Natural killer cell (primary cell): ENCODE data around the gene SLC6A12. TPM values are rescaled to one million over a fixed set of nuclear protein-coding genes. Genes with fewer than 3 reads are reported as not detected.

ENCODE experiments used
- ATAC-seq, 3 donors: fragments of 150-1000 bp in 2 of 3; fragments of 200-7000 bp in 1 of 3; cut with Tn5 transposase; 1 replicate in 1 of 3; 2 replicates in 2 of 3; pipeline ENCODE4 v1.10.0; 2021; ENCODE audit warnings: mild to moderate bottlenecking in 2 of 3, moderate library complexity in 2 of 3
- DNase-seq, 2 donors: peaks; one replicate each; pipeline versions ENCODE4 v3.0.0 to v3.0.0-alpha.2; 2013 to 2021; ENCODE audit warnings: mixed read lengths in 1 of 2
- H3K27ac ChIP-seq: one replicate; pipeline ENCODE4 v1.5.1; 2013; ENCODE audit warnings: mild to moderate bottlenecking, low read length
- H3K27me3 ChIP-seq: one replicate; pipeline ENCODE4 v1.6.1; 2013; ENCODE audit warnings: low read length; ENCODE audit not compliant: control insufficient read depth, insufficient read depth
- H3K36me3 ChIP-seq: one replicate; pipeline ENCODE4 v1.6.1; 2013; ENCODE audit warnings: low read length; ENCODE audit not compliant: control insufficient read depth, insufficient read depth
- H3K4me1 ChIP-seq: one replicate; pipeline ENCODE4 v1.6.1; 2013; ENCODE audit warnings: low read length; ENCODE audit not compliant: control insufficient read depth, insufficient read depth
- H3K4me3 ChIP-seq: one replicate; pipeline ENCODE4 v1.5.1; 2013; ENCODE audit warnings: low read length
- H3K9me3 ChIP-seq: one replicate; pipeline ENCODE4 v1.6.1; 2013; ENCODE audit warnings: low read length; ENCODE audit not compliant: control insufficient read depth, insufficient read depth
- H3K27ac Mint-ChIP-seq, 2 donors: one replicate each; pipeline ENCODE4 v1.8.0; 2022; ENCODE audit warnings: mild to moderate bottlenecking in 2 of 2, mixed read lengths in 2 of 2, moderate library complexity in 1 of 2
- H3K27me3 Mint-ChIP-seq, 2 donors: one replicate each; pipeline ENCODE4 v1.8.0; 2022; ENCODE audit warnings: low read depth in 2 of 2, mixed read lengths in 2 of 2
- H3K36me3 Mint-ChIP-seq: one replicate; pipeline ENCODE4 v1.8.0; 2022; ENCODE audit warnings: mixed read lengths
- H3K4me1 Mint-ChIP-seq, 2 donors: one replicate each; pipeline ENCODE4 v1.8.0; 2022; ENCODE audit warnings: mixed read lengths in 2 of 2
- H3K4me3 Mint-ChIP-seq: one replicate; pipeline ENCODE4 v1.8.0; 2022; ENCODE audit warnings: mild to moderate bottlenecking, moderate library complexity, mixed read lengths
- H3K9me3 Mint-ChIP-seq, 2 donors: one replicate each; pipeline ENCODE4 v1.8.0; 2022; ENCODE audit warnings: mixed read lengths in 2 of 2
- CTCF ChIP-seq: fragments of 200-600 bp; IDR thresholded peaks from one replicate; pipeline ENCODE4 v1.8.0; 2022; ENCODE audit warnings: antibody characterized with exemption
- WGBS: methylation state at CpG from one replicate; pipeline ENCODE4 v1.1.7; 2013; ENCODE audit warnings: missing lambda C conversion rate; ENCODE audit not compliant: insufficient coverage; 5-methylcytosine and 5-hydroxymethylcytosine counted together
- intact Hi-C: fragments of 100-400 bp; cut with micrococcal nuclease; formaldehyde crosslinking; loops from one replicate; pipeline ENCODE4 v1.14.2; 2022
- total RNA-seq, 4 donors: library from RNA; stranded (reverse); fragments of 120-200 nt in 1 of 4; gene quantifications; one replicate each; pipeline versions ENCODE4 v1.2.3 to v1.2.4, GENCODE V29; 2013 to 2022

The SLC6A12 gene
- total RNA-seq, 3 donors from 2014 or later (not counting 1 experiment from before 2014, with no cell fraction given), result 0.54 to 0.70 TPM; not detected in 1

GRCh38 chr12:220946-221550, 7.1 kb upstream of the SLC6A12 start:
- ATAC-seq (no peak), DNase-seq (no peak)
- no peaks in the 10 kb centered on the region for H3K36me3 ChIP-seq
- TF ChIP-seq CTCF, result no peak
- Mint-ChIP-seq H3K27me3 (peaks cover 5 to 9% of the 10 kb centered on the region in 2 donors), H3K4me3 (no peak overlapping the region), H3K27ac (no peak overlapping the region), H3K4me1 (peaks cover 0 to 7% of the 10 kb centered on the region in 2 donors), H3K9me3 (no peaks in the 10 kb centered on the region), H3K36me3 (no peaks in the 10 kb centered on the region)
- no peaks in the 10 kb centered on the region for H3K9me3 ChIP-seq
- no peak overlapping the region for H3K27ac ChIP-seq
- H3K27me3 ChIP-seq, result no peaks in the 10 kb centered on the region
- 93% methylated on average over 19 of the region's 19 CpGs for WGBS
- H3K4me3 ChIP-seq, result no peak overlapping the region
- intact Hi-C loops, result no loop called here
- H3K4me1 ChIP-seq, result peaks cover 6% of the 10 kb centered on the region

GRCh38 chr12:220491-220890, 6.5 kb upstream of the SLC6A12 start:
- Histone ChIP-seq H3K4me3 (no peak overlapping the region), H3K9me3 (no peaks in the 10 kb centered on the region), H3K4me1 (peaks cover 6% of the 10 kb centered on the region), H3K27me3 (no peaks in the 10 kb centered on the region), H3K27ac (no peak overlapping the region), H3K36me3 (no peaks in the 10 kb centered on the region)
- no peak overlapping the region for H3K4me3 Mint-ChIP-seq
- no peak for ATAC-seq
- no peak overlapping the region for H3K27ac Mint-ChIP-seq
- H3K36me3 Mint-ChIP-seq, result no peaks in the 10 kb centered on the region
- H3K27me3 Mint-ChIP-seq, result peaks cover 5 to 9% of the 10 kb centered on the region in 2 donors
- DNase-seq, result no peak
- WGBS, result 87% methylated on average over 6 of the region's 6 CpGs
- TF ChIP-seq CTCF, result no peak
- intact Hi-C loops, result no loop called here
- peaks cover 0 to 7% of the 10 kb centered on the region in 2 donors for H3K4me1 Mint-ChIP-seq
- H3K9me3 Mint-ChIP-seq, result no peaks in the 10 kb centered on the region

GRCh38 chr12:219891-220352, 6.0 kb upstream of the SLC6A12 start:
- Mint-ChIP-seq H3K4me3 (no peak overlapping the region), H3K4me1 (peaks cover 0 to 7% of the 10 kb centered on the region in 2 donors), H3K9me3 (no peaks in the 10 kb centered on the region), H3K27ac (no peak overlapping the region), H3K27me3 (peaks cover 5 to 9% of the 10 kb centered on the region in 2 donors), H3K36me3 (no peaks in the 10 kb centered on the region)
- Histone ChIP-seq H3K36me3 (no peaks in the 10 kb centered on the region), H3K27me3 (no peaks in the 10 kb centered on the region), H3K4me3 (no peak overlapping the region), H3K4me1 (peaks cover 6% of the 10 kb centered on the region), H3K27ac (no peak overlapping the region), H3K9me3 (no peaks in the 10 kb centered on the region)
- peak; percentile 54 for TF ChIP-seq CTCF
- intact Hi-C loops, result no loop called here
- ATAC-seq (peak; percentile 82 to 99 (median 99)), DNase-seq (peak; percentile 53 to 55)
- WGBS, result 15% methylated on average over 17 of the region's 17 CpGs
